ENCODE results near the gene WDR53.
"Not testable (repeated sequence)": the region's sequence is repeated elsewhere in the genome, so short reads cannot be mapped to it uniquely, and the experiment has no call there.

WDR53 gene

GRCh38 chr3:196568246-196569002, at the start of gene WDR53, which contains the start of gene FBXO45:
Gene WDR53, minus strand, starts transcription at chr3:196568554. Its CDS starts 7,079 bp downstream, at chr3:196561475.
Gene FBXO45, plus strand, starts transcription at chr3:196568660. Its CDS starts 325 bp downstream, at chr3:196568985.
- peak; percentile 95 for DNase-seq

- DNase-seq: peak; percentile 53
Observed at GRCh38 chr3:196617256-196617655, 48.9 kb upstream of the WDR53 start.

GRCh38 chr3:196615234-196615633, 46.9 kb upstream of the WDR53 start:
- DNase-seq: not testable (repeated sequence)

GRCh38 chr3:196611761-196612483, 43.6 kb upstream of the WDR53 start:
- peak; percentile 80 for DNase-seq

GRCh38 chr3:196609805-196610515, 41.6 kb upstream of the WDR53 start:
- DNase-seq: peak; percentile 74

GRCh38 chr3:196609343-196609775, 41.0 kb upstream of the WDR53 start:
- DNase-seq: peak; percentile 94

- DNase-seq: no peak
Observed at GRCh38 chr3:196608693-196609092, 40.3 kb upstream of the WDR53 start.

GRCh38 chr3:196604548-196604947, 36.2 kb upstream of the WDR53 start:
- no peak for DNase-seq

GRCh38 chr3:196603683-196604082, 35.3 kb upstream of the WDR53 start:
- DNase-seq: peak; percentile 84

- no peak for DNase-seq
Observed at GRCh38 chr3:196602673-196603072, 34.3 kb upstream of the WDR53 start.

- no peak for DNase-seq
Observed at GRCh38 chr3:196600359-196600758, 32.0 kb upstream of the WDR53 start.

GRCh38 chr3:196599734-196600128, 31.4 kb upstream of the WDR53 start:
- peak; percentile 61 for DNase-seq

- DNase-seq: peak; percentile 64
Observed at GRCh38 chr3:196597971-196598733, 29.8 kb upstream of the WDR53 start.

GRCh38 chr3:196596355-196596754, 28.0 kb upstream of the WDR53 start:
- no peak for DNase-seq

- DNase-seq: no peak
Observed at GRCh38 chr3:196590279-196590678, 21.9 kb upstream of the WDR53 start.

- DNase-seq: no peak
Observed at GRCh38 chr3:196585044-196585757, 16.8 kb upstream of the WDR53 start.

GRCh38 chr3:196572389-196572788, 4.0 kb upstream of the WDR53 start:
- DNase-seq: no peak

GRCh38 chr3:196570332-196570731, 2.0 kb upstream of the WDR53 start:
- not testable (repeated sequence) for DNase-seq

GRCh38 chr3:196569003-196569516, 706 bp upstream of the WDR53 start:
- peak; percentile 39 for DNase-seq

- no peak for DNase-seq
Observed at GRCh38 chr3:196563721-196564225, 4.6 kb downstream of the WDR53 start.

GRCh38 chr3:196559826-196560225, 8.5 kb downstream of the WDR53 start:
- no peak for DNase-seq
